Nephron progenitor cell (in vitro differentiated cells): ENCODE results near the gene BNIP5.

Experiments
- DNase-seq: peaks from one replicate; pipeline ENCODE4 v3.0.0; 2021
- H3K27ac Mint-ChIP-seq: 2 replicates; pipeline ENCODE4 v1.8.0; 2021; ENCODE audit warnings: mild to moderate bottlenecking, moderate library complexity, mixed read lengths
- H3K27me3 Mint-ChIP-seq: 2 replicates; pipeline ENCODE4 v1.8.0; 2021; ENCODE audit warnings: mild to moderate bottlenecking, low read depth, mixed read lengths; ENCODE audit not compliant: poor library complexity
- H3K36me3 Mint-ChIP-seq: 2 replicates; pipeline ENCODE4 v1.8.0; 2021; ENCODE audit warnings: low read depth, mixed read lengths
- H3K4me1 Mint-ChIP-seq: 2 replicates; pipeline ENCODE4 v1.8.0; 2021; ENCODE audit warnings: mixed read lengths
- H3K4me3 Mint-ChIP-seq: 2 replicates; pipeline ENCODE4 v1.8.0; 2021; ENCODE audit warnings: mild to moderate bottlenecking, moderate library complexity, mixed read lengths
- H3K9me3 Mint-ChIP-seq: 2 replicates; pipeline ENCODE4 v1.8.0; 2021; ENCODE audit warnings: mild to moderate bottlenecking, moderate library complexity, mixed read lengths
- CTCF ChIP-seq: fragments of 200-600 bp; sonication (generic); IDR thresholded peaks from 2 replicates; pipeline ENCODE4 v1.5.0; 2021; ENCODE audit warnings: antibody characterized with exemption

BNIP5 gene

GRCh38 chr6:36327226-36327918 lies 9.3 kb downstream of the BNIP5 start:
- TF ChIP-seq CTCF = no peak
- Mint-ChIP-seq H3K9me3 (no peaks in the 10 kb centered on the region), H3K4me3 (no peak overlapping the region), H3K27ac (no peak overlapping the region), H3K36me3 (no peaks in the 10 kb centered on the region), H3K4me1 (peaks cover 77% of the 10 kb centered on the region), H3K27me3 (peaks cover 22% of the 10 kb centered on the region)
- no peak for DNase-seq

- peak; percentile 44 for DNase-seq
- TF ChIP-seq CTCF = no peak
- Mint-ChIP-seq H3K9me3 (no peaks in the 10 kb centered on the region), H3K27me3 (peaks cover 16% of the 10 kb centered on the region), H3K4me1 (peaks cover 69% of the 10 kb centered on the region), H3K27ac (no peak overlapping the region), H3K4me3 (no peak overlapping the region), H3K36me3 (no peaks in the 10 kb centered on the region)
Observed at GRCh38 chr6:36326356-36326995, 10.2 kb downstream of the BNIP5 start.

- Mint-ChIP-seq H3K4me3 (no peak overlapping the region), H3K4me1 (peaks cover 62% of the 10 kb centered on the region), H3K27ac (peak overlapping the region; percentile 89), H3K36me3 (no peaks in the 10 kb centered on the region), H3K9me3 (no peaks in the 10 kb centered on the region), H3K27me3 (peaks cover 20% of the 10 kb centered on the region)
- no peak for TF ChIP-seq CTCF
- no peak for DNase-seq
Observed at GRCh38 chr6:36324715-36325114, 12.0 kb downstream of the BNIP5 start.

GRCh38 chr6:36324191-36324590 lies 12.5 kb downstream of the BNIP5 start:
- no peak for TF ChIP-seq CTCF
- no peak overlapping the region for H3K27ac Mint-ChIP-seq
- H3K4me1 Mint-ChIP-seq = peaks cover 62% of the 10 kb centered on the region
- peaks cover 16% of the 10 kb centered on the region for H3K27me3 Mint-ChIP-seq
- no peak overlapping the region for H3K4me3 Mint-ChIP-seq
- H3K9me3 Mint-ChIP-seq = no peaks in the 10 kb centered on the region
- no peaks in the 10 kb centered on the region for H3K36me3 Mint-ChIP-seq
- DNase-seq = no peak

- Mint-ChIP-seq H3K27me3 (peaks cover 16% of the 10 kb centered on the region), H3K36me3 (no peaks in the 10 kb centered on the region), H3K4me1 (peaks cover 57% of the 10 kb centered on the region), H3K4me3 (no peak overlapping the region), H3K9me3 (no peaks in the 10 kb centered on the region), H3K27ac (no peak overlapping the region)
- peak; percentile 43 for DNase-seq
- no peak for TF ChIP-seq CTCF
Observed at GRCh38 chr6:36323062-36323461, 13.6 kb downstream of the BNIP5 start.

- Mint-ChIP-seq H3K27me3 (peaks cover 16% of the 10 kb centered on the region), H3K9me3 (no peaks in the 10 kb centered on the region), H3K27ac (no peak overlapping the region), H3K4me3 (no peak overlapping the region), H3K36me3 (no peaks in the 10 kb centered on the region), H3K4me1 (peaks cover 52% of the 10 kb centered on the region)
- TF ChIP-seq CTCF = no peak
- DNase-seq = no peak
Observed at GRCh38 chr6:36322591-36322990, 14.1 kb downstream of the BNIP5 start.
